ENCODE results near the gene ARHGAP44.
A peak's percentile ranks its signal among the peaks of the same experiment; 100 is the strongest.

ARHGAP44 gene

DNA sequence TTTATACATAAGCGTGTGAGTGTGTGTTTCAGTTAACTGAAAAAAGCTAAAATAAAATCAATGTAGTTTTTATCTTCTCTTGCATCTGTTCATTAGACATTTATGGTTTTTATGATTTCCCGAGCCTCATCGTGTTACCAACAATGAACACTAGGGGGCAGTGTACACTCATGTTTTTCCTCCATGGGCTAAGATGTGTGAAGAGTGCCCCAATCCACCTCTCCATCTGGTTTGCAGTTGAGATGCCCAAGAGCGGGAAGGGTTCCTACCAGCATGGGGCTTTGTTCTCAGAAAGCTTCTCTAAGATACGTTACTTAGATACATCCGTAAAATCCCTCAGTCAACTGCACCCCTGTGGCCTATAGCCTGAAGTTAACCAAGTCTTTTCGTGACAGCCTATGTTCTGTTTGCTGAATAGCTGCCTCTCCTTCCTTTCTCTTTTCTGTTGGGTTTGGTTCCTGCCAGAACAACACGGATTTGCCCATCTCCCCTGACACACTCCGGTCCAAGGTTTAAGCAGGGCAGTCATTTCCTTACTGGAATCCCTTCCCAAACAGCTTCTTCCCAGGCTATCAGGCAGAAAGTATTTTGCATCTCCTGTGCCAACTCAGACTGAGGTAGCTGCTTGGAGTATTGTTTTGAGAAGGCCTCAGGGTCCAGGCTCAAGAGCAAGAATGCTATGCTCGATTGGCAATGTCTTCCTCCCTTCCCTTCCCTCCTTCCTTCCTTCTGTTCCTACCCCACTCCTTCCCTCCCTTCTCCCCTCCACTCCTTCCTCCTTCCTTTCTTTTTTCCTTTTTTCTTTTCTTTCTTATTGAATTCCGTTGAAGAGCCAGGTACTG, 241.4 kb downstream of the ARHGAP44 start:
- FAIRE-seq = peak; percentile 91

DNA sequence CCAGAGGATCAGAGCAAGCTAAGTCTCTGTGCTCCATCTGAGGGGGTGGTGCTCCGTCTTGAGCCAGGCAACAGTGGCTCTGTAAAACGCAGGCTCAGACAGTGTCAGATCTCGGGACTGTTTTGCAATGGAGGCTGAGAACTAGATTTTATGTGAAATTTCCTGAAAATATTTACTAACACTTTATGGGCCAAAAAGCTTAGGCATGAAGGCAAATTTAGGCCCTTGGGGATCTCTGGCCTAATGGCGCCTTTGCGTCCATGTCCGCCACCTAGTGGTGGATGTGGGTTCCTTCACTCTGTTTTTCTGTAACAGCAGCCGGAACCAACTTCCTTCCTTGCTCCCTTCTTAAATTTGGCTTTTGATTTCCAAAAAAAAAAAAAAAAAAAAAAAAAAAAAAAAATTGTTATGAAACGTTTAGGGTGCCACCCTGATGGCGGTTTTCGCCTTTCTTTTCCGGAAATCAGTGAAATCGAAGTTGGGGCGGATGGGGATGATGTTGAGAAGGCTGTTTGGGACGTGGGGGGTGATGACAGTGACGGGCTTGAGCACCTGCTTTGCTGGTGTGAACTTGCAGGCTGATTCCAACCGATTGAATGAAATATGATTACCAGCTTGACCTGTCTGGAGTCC, 242.5 kb downstream of the ARHGAP44 start:
- no peak for FAIRE-seq

DNA sequence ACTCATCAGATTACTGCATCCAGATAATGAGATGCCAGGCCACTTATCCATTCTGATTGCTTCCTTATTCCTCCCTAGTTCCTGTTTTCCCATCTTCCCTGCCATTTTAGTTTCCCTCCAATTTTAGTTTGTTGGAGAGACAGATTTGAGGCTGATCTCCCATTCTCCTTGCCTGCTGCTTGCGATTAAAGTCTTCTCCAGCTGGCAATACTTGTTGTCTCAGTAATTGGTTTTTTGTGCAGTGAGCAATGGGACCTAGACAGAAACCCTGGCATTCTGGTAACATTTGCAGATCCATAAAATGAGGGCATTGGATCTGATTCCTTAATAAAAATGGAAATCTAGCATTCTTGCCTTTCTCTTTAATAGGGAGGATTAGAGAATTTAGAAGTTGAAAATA, 246.1 kb downstream of the ARHGAP44 start:
- FAIRE-seq = no peak

DNA sequence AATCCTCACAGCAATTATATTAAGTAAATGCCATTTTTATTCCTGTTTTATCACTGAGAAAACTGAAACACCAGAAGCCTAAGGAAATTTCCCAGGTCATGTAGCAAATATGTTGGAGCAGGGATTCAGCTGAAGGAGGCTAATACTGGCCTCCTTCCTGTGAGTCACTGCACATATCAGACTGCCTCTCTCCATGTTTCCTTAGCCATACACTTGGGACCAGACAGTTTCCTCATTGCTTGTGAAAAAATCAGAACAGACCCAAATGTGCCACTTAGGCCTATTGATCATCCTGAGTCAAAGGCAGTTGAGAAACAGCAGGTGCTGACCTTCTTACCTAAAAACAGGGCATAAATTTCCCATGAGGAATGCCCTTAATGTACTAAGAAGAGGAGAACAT, 247.5 kb downstream of the ARHGAP44 start:
- FAIRE-seq = no peak

DNA sequence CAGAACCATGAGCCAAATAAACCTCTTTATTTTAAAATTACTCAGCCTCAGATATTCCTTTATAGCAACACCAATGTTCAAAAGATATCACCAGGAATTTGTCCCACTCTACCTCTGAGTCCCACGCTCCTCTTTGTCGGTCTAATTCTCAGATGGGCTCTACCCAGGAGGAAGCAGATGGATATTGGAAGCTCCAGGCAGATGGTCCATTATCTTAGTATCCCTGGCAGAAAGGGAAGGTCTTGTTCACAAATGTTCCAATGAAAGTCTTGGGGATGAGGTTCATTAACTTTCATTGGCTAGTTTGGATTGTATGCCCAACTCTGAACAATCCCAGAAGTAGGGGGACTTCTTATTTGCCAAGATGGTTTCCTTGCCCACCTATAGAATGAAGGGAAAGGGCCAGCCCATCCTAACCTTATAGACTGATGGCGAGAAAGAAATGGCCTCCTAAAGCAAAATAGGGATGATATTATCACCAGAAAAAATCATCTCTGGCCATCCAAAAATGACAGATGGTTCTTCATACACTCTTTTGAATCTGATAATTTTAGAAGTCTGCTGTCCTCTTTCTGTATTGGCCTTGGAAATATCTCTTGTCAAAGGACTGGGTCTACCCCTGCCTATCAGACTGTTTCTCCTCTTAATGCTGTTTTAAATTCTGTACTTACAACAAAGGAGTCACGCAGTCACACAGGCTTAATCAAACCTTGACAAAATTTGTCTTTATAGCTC, 249.8 kb downstream of the ARHGAP44 start:
- no peak for FAIRE-seq
